Loucy (cell line): Measurements from ENCODE around the gene CALHM4.

ENCODE experiments used
- EZH2phosphoT487 ChIP-seq: fragments of 200-600 bp; IDR thresholded peaks from 2 replicates; pipeline ENCODE4 v1.6.1; 2018; ENCODE audit warnings: antibody characterized with exemption, mild to moderate bottlenecking, moderate library complexity, borderline replicate concordance
- TF ChIP-seq, protein P1 (sequence below): fragments of 200-600 bp; sonication (generic); conservative IDR thresholded peaks from 2 replicates; pipeline ENCODE4 v1.5.1; 2014; ENCODE audit warnings: mild to moderate bottlenecking, antibody characterized with exemption, low read length

DNA sequence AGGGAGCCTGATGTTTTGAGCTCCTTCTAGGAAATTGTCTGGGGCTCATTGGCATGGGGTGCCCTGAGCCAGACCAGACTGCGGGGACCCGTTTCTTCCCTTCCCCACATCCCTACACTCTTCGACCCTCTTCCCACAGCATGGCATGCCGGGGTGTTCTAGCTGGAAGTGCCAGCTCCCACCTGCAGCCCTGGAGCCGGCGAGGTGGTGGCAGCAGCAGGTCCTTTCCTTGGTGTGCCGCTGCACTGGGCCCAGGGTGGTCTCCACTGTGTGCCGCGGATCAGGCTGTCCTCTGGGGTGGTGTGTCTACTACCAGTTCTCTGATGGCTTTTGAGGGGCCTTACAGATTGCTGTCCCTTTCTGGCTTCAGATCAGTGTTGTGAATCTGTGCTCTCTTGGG is 10.3 kb downstream of the CALHM4 start:
- TF ChIP-seq, protein P1, sequence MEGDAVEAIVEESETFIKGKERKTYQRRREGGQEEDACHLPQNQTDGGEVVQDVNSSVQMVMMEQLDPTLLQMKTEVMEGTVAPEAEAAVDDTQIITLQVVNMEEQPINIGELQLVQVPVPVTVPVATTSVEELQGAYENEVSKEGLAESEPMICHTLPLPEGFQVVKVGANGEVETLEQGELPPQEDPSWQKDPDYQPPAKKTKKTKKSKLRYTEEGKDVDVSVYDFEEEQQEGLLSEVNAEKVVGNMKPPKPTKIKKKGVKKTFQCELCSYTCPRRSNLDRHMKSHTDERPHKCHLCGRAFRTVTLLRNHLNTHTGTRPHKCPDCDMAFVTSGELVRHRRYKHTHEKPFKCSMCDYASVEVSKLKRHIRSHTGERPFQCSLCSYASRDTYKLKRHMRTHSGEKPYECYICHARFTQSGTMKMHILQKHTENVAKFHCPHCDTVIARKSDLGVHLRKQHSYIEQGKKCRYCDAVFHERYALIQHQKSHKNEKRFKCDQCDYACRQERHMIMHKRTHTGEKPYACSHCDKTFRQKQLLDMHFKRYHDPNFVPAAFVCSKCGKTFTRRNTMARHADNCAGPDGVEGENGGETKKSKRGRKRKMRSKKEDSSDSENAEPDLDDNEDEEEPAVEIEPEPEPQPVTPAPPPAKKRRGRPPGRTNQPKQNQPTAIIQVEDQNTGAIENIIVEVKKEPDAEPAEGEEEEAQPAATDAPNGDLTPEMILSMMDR, result no peak
- TF ChIP-seq EZH2phosphoT487, result no peak
